Memory B cell (primary cell): ENCODE results near the gene RFX2.
A peak's percentile ranks its signal among the peaks of the same experiment; 100 is the strongest.

Experiments
- ATAC-seq: fragments of 150-1000 bp; cut with Tn5 transposase; 2 replicates; pipeline ENCODE4 v1.10.0; 2021; ENCODE audit warnings: low read depth, mild to moderate bottlenecking, moderate library complexity
- DNase-seq, 2 donors: peaks; one replicate each; pipeline ENCODE4 v3.0.0; 2022; ENCODE audit warnings: low spot score in 2 of 2
- H3K27ac Mint-ChIP-seq: one replicate; pipeline ENCODE4 v1.8.0; 2022; ENCODE audit warnings: mild to moderate bottlenecking, moderate library complexity, mixed read lengths
- H3K27me3 Mint-ChIP-seq: one replicate; pipeline ENCODE4 v1.8.0; 2022; ENCODE audit warnings: mixed read lengths
- H3K36me3 Mint-ChIP-seq: one replicate; pipeline ENCODE4 v1.8.0; 2022; ENCODE audit warnings: mild to moderate bottlenecking, mixed read lengths
- H3K4me1 Mint-ChIP-seq: one replicate; pipeline ENCODE4 v1.8.0; 2022; ENCODE audit warnings: mixed read lengths
- H3K4me3 Mint-ChIP-seq: one replicate; pipeline ENCODE4 v1.8.0; 2022; ENCODE audit warnings: mild to moderate bottlenecking, moderate library complexity, mixed read lengths
- H3K9me3 Mint-ChIP-seq: one replicate; pipeline ENCODE4 v1.8.0; 2022; ENCODE audit warnings: mixed read lengths

The RFX2 gene

DNA sequence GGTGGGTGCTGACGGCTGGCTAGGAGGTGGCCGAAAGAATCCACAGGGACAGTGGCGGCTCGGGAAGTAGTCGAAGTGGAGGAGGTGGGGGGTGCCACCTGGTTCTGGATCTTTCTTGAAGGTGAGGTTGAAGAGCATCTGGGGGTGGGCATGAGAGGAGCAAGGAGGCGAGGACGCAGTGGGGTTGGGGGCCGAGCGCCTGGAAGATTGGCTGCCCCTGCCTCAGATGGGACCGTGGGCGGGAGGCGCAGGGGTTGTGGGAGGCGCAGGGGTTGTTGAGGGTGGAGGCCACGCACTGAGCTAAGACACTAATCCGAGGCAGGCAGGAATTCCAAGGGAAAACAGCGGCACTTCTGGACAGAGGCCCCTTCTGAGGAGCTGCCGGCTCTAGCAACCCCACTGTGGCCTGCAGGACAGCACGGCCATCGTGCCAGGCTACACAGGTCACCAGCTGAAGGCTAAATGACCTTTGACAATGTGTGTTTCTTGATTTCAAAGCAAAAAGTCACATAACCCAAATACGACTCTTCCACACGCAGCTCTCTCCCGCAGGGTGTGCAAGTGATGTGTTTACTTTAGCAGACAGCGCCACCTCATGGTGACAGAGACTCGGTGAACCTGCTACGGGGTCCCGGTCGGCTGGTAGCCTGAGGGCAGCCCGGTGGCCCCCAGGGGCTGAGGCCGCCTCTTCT lies 88.3 kb downstream of the RFX2 start:
- Mint-ChIP-seq H3K36me3 (no peaks in the 10 kb centered on the region), H3K9me3 (no peaks in the 10 kb centered on the region), H3K4me3 (no peak overlapping the region), H3K4me1 (no peaks in the 10 kb centered on the region), H3K27me3 (peaks cover 10% of the 10 kb centered on the region), H3K27ac (no peak overlapping the region)
- peak; percentile 88 for ATAC-seq
- peak; percentile 57 to 72 for DNase-seq

DNA sequence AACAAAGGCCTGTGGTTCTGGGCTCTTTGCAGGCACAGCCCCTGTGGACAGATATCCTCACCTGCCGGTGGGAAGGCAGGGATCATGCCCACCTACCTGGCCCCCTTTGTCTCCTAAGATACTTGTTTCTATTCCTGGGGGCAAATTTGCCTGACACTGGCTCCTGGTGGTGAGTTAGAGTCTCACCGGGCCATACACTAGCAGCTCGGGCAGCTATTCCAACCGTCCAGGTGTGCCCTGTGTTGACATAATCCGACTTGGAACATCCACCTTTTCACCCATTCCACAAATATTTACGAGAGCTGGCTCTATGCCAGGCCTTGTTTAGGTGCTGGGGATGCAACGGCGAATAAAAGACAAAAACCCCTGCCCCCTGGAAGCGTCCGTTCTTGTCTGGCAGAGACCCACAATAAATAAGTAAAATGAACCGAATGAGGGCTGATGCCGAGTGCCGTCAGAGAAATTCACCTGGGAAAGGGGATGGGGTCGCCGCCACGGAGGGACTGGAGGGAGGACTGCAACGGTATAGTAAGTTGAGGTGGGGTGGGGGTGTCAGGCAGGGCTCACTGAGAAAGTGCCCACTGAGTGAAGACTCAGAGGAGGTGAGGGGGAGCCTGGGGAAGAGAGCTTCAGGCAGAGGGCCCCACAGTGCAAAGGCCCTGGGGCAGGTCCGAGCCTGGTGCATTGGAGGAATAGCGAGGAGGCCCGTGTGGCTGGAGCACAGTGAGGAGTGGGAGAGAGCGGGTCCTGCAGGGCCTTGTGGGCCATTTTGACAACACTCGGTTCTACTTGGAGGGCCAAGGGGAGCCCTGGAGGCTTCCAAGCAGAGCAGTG lies 89.1 kb downstream of the RFX2 start:
- no peak for ATAC-seq
- no peak overlapping the region for H3K27ac Mint-ChIP-seq
- H3K36me3 Mint-ChIP-seq, result no peaks in the 10 kb centered on the region
- DNase-seq, result no peak
- H3K4me3 Mint-ChIP-seq, result no peak overlapping the region
- H3K4me1 Mint-ChIP-seq, result no peaks in the 10 kb centered on the region
- H3K27me3 Mint-ChIP-seq, result peaks cover 10% of the 10 kb centered on the region
- H3K9me3 Mint-ChIP-seq, result no peaks in the 10 kb centered on the region

DNA sequence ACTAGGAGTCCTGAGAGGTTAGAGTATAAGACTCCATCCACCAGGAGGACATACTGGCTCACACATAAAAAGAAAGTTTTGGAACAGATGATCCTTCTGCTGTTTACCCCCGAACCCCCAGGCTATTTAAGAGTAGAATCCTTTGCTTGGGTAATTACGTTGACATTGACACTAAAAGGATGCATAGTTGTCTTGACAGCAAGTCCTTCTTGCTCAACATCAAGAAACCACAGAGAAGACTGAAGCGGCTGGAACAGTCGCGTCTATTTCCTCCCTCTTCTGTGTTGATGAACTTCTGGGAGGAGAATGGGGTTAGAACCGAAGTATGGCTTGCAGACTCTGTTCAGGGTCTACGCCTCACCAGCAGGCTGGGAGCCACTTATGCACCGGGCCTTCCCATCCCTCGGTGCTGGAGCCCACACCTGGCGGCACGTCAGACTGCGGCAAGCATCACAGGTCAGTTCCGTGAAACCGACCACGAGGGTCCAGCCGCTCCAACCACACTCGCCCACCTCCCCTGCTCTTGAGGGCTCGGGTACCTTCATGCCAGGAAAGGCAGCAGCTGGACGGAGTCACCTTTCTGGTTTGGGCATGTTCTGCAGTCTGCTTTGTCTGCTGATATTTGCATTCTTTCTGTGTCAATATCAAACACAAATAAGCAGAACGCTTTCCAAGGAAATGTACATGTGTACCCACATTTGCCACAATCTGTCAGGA lies 90.0 kb downstream of the RFX2 start:
- Mint-ChIP-seq H3K27ac (no peak overlapping the region), H3K4me1 (no peaks in the 10 kb centered on the region), H3K9me3 (no peaks in the 10 kb centered on the region), H3K4me3 (no peak overlapping the region), H3K36me3 (no peaks in the 10 kb centered on the region), H3K27me3 (peaks cover 10% of the 10 kb centered on the region)
- DNase-seq (no peak), ATAC-seq (no peak)

DNA sequence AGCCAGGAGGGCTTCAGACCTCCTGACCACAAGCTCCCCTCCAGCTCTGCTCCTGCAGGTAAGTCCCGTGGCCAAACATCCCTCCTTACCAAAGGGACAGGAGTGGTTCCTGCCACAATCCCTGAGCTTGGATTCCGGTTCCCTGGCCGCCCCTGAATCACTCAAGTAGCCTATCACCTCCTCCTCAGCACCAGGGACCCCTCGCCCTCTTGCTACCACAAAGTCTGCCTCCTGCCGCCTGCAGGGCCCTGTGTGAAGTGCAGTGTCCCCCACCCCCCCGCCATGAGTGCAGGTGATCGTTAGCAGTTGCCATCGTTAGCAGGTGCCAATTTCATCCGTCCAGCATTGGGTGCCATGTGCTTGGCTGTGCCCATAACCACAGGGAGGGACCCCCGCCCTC lies 91.5 kb downstream of the RFX2 start:
- no peak overlapping the region for H3K4me3 Mint-ChIP-seq
- no peak overlapping the region for H3K27ac Mint-ChIP-seq
- no peaks in the 10 kb centered on the region for H3K4me1 Mint-ChIP-seq
- ATAC-seq (no peak), DNase-seq (no peak)
- H3K36me3 Mint-ChIP-seq, result no peaks in the 10 kb centered on the region
- H3K9me3 Mint-ChIP-seq, result no peaks in the 10 kb centered on the region
- peaks cover 10% of the 10 kb centered on the region for H3K27me3 Mint-ChIP-seq

DNA sequence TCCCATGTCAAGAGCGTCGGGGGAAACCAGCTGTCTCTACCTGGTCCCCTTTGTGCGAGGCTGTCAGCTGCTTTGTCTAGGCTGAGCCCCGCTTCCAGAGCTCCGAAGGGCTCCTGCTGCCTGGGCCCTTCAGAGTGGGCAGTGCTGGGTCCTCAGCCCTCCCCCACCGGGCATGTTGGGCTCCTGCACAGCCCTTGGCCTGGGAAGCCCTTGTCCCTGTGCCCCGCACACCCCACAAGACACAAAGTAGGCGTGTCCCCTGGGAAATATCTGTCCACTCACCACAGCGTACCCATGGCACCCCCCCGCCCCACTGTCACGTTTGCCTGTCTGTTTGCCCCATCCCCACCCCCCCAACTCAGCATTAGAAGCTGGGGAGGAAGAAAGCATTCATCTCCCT lies 92.7 kb downstream of the RFX2 start:
- Mint-ChIP-seq H3K36me3 (no peaks in the 10 kb centered on the region), H3K27me3 (peaks cover 9% of the 10 kb centered on the region), H3K9me3 (no peaks in the 10 kb centered on the region), H3K4me3 (no peak overlapping the region), H3K4me1 (no peaks in the 10 kb centered on the region), H3K27ac (no peak overlapping the region)
- ATAC-seq, result no peak
- no peak for DNase-seq

DNA sequence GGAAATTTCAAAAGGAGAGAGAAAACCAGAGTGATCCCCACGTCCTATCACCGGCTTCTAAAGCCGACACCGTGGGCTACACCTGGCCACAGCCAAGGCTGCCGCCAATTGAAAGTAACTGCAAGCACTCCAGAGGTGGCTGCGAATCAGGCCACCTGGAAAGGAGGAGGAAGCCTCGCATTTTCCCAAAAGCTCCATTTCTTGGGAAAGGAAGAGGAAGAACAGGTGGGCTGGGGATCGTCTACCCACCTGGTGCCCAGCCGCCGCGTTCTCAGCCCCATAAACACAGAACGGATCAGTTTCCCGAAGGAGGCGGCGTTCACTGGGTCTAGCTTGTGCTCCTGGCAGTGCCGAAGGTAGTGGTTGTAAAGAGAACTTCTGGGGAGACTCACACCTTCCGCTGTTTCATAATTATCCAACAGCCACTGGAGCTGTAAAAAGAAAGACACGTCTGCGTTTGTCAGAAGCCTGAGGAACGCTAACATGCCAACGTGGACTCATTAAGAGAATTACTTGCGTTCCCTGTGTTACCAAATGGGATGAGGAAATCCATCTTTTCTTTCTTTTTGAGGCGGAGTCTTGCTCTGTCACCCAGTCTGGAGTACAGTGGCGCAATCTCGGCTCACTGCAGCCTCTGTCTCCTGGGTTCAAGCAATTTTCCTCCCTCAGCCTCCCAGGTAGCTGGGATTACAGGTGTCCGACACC lies 94.3 kb downstream of the RFX2 start:
- peaks cover 2% of the 10 kb centered on the region for H3K27me3 Mint-ChIP-seq
- no peak overlapping the region for H3K4me3 Mint-ChIP-seq
- no peak for ATAC-seq
- no peaks in the 10 kb centered on the region for H3K4me1 Mint-ChIP-seq
- H3K36me3 Mint-ChIP-seq, result no peaks in the 10 kb centered on the region
- no peak for DNase-seq
- H3K9me3 Mint-ChIP-seq, result no peaks in the 10 kb centered on the region
- no peak overlapping the region for H3K27ac Mint-ChIP-seq

DNA sequence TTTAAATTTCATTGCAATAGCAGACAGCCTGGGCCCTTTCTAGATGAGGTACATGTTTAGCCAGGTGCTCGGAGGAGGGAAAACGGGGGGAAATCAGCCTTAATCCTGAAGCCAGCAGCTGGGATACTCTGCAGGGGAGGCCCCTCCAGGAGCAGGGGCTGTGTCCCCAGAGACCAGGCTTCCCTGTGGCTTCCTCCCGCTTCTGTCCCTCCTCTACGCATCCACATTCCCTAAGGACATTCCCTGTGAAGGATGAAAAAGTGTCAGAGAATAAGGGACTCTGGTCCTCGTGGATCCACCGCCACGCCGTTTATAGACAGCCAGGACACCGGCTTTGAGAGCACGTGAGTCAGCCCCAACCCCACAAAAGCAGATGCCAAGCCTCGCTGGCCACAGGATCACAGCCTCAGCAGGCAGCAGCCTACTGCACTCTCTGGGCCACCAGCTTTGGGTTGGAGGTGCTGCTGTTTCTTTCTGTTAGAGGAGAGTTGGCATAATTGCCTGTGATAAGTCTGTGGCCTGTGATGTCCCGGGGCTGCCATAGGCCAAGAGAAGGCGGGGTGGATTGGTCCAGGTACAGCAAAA lies 95.7 kb downstream of the RFX2 start:
- DNase-seq (no peak), ATAC-seq (no peak)
- Mint-ChIP-seq H3K27ac (no peak overlapping the region), H3K27me3 (peaks cover 2% of the 10 kb centered on the region), H3K36me3 (no peaks in the 10 kb centered on the region), H3K4me1 (no peaks in the 10 kb centered on the region), H3K4me3 (no peak overlapping the region), H3K9me3 (no peaks in the 10 kb centered on the region)

DNA sequence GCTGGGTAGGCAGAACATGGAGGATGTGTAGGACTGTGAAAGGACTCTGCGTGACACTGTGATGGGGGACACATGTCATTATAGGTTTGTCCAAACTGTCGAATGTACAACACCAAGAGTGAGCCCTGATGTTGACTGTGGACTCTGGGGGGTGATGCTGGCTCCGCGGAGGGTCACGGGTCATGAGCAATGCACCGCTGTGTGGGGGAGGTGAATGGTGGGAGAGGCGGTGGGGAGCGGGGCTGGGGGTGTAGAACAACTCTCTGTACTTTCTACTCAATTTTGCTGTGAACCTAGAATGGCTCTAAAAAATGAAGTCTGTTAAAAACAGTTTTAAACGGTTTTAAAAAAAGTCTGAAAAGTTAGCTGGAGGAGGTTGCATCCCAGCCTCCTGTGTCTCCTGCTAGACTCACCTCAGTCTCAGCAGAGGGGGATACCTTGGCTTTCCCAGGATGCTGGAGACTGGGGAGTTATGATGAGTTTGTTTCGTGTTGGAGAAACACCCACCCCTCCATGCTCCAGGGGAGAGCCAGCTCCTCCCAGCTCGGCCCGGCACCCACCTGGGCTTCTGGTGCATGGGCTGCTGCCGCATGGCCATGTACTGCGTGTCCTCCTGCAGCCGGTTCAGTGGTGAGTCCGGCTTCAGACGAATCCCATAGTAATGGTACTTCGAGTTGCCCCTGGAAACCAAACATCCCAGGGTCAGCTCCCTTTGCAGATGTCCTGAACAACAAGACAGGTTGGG lies 97.7 kb downstream of the RFX2 start:
- Mint-ChIP-seq H3K4me3 (no peak overlapping the region), H3K27ac (no peak overlapping the region), H3K36me3 (no peaks in the 10 kb centered on the region), H3K27me3 (no peaks in the 10 kb centered on the region), H3K4me1 (no peaks in the 10 kb centered on the region), H3K9me3 (no peaks in the 10 kb centered on the region)
- DNase-seq (no peak), ATAC-seq (no peak)

DNA sequence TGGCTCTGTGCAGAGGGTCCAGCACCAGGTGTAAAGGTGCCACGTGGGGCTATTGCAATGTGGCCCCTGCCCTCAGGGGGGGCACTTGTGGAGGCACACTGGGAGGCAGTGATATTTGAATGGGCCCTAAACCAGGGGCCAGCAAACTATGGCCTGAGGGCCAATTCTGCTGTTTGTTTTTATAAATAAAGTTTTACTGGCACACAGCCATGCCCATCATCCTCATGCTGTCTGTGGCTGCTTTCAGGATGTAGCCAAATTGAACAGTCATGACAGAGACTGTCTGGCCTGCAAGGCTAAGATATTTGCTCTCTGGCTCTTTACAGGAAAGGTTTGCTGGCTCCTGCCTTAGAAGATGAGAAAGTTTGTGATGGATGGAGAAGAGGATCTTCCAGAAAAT lies 98.5 kb downstream of the RFX2 start:
- no peak for DNase-seq
- no peak overlapping the region for H3K4me3 Mint-ChIP-seq
- ATAC-seq, result no peak
- H3K36me3 Mint-ChIP-seq, result no peaks in the 10 kb centered on the region
- H3K4me1 Mint-ChIP-seq, result no peaks in the 10 kb centered on the region
- no peaks in the 10 kb centered on the region for H3K27me3 Mint-ChIP-seq
- H3K9me3 Mint-ChIP-seq, result no peaks in the 10 kb centered on the region
- H3K27ac Mint-ChIP-seq, result no peak overlapping the region

DNA sequence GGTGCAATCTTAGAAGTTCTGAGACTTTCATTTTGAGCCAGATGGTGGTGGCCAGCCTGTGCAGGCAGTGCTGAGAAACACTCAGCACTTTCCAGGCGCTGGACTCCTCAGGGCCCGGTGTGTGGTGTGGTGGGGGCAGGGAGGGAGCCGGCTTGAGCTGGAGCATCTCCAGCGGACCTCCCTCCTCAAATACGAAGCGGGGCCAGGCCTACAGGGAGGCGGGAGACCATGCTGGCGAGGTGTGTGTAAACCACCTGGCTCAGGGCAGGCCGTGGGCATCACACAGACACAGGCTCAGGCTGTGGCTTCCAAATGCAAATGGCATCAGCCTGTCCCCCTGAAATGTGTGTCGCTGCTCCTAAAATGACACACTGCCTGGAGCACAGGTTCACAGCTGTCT lies 99.1 kb downstream of the RFX2 start:
- Mint-ChIP-seq H3K4me1 (no peaks in the 10 kb centered on the region), H3K27me3 (no peaks in the 10 kb centered on the region), H3K36me3 (no peaks in the 10 kb centered on the region), H3K27ac (no peak overlapping the region), H3K9me3 (no peaks in the 10 kb centered on the region), H3K4me3 (no peak overlapping the region)
- ATAC-seq (no peak), DNase-seq (no peak)

DNA sequence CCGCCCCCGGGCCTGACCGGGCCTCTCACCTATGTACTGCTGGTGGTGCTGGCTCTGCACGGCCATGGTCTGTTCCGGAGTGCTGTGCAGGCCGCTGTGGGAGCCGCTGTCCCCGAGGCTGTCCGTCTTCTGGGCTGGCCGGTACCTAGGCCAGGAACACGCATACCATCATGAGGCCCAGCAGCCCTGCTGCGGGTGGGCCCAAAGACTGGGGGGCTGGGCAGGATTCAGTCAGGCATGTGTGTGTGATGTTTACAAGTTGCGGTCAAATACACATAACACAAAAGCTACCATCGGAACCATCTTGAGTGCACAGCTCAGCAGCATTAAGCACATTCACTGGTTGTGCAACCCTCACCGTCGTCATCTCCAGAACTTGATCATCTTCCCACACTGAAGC lies 100.2 kb downstream of the RFX2 start:
- Mint-ChIP-seq H3K9me3 (no peaks in the 10 kb centered on the region), H3K4me3 (no peak overlapping the region), H3K4me1 (no peaks in the 10 kb centered on the region), H3K27ac (no peak overlapping the region), H3K36me3 (no peaks in the 10 kb centered on the region), H3K27me3 (no peaks in the 10 kb centered on the region)
- ATAC-seq, result no peak
- DNase-seq, result no peak

DNA sequence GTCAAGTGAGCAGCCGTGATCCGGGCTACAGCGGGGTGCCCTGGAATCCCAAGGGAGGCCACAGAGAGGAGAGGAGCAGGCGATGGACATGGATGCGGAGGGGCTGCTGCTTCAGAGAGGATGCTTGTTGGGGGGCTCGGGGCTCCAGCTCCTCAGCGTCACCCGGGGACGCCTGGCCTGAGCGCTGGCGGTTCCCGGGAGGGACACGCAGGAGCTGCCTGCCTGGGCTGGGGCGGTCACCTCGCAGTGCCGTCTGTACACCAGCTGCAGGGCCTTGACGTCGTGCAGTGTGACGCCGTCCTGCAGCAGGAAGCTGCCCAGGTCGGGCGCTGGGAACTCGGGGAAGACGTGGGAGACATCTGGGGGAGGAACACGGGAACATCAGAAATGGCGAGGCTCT lies 102.4 kb downstream of the RFX2 start:
- H3K36me3 Mint-ChIP-seq, result no peaks in the 10 kb centered on the region
- no peaks in the 10 kb centered on the region for H3K27me3 Mint-ChIP-seq
- no peaks in the 10 kb centered on the region for H3K9me3 Mint-ChIP-seq
- DNase-seq, result no peak
- H3K4me3 Mint-ChIP-seq, result no peak overlapping the region
- no peak overlapping the region for H3K27ac Mint-ChIP-seq
- H3K4me1 Mint-ChIP-seq, result no peaks in the 10 kb centered on the region
- no peak for ATAC-seq

DNA sequence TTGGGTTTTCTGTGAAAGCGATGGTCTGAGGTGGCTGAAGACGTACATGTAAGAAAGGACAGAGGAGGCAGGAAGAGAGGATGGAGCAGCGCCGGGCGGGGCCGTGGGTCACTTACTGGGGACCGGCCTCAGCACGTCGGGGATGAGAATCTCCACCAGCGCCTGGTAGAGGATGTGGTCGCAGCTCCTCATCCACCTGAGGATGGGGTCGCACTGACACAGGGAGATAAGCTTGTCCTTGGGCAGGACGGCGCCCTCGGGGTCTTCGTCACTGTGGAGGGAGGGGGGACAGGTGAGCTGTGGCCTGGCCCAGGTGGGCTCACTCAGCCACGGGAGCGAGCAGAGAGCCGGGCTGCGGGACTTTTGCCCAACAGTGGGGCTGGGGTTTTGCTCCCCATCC lies 103.4 kb downstream of the RFX2 start:
- DNase-seq, result no peak
- Mint-ChIP-seq H3K27me3 (no peaks in the 10 kb centered on the region), H3K4me3 (no peak overlapping the region), H3K9me3 (no peaks in the 10 kb centered on the region), H3K4me1 (no peaks in the 10 kb centered on the region), H3K36me3 (peaks cover 3% of the 10 kb centered on the region), H3K27ac (no peak overlapping the region)
- ATAC-seq, result no peak
